ENCODE measurements around the gene LRRC51.
"Not testable (repeated sequence)": the region's sequence is repeated elsewhere in the genome, so short reads cannot be mapped to it uniquely, and the experiment has no call there.

LRRC51 gene

DNA sequence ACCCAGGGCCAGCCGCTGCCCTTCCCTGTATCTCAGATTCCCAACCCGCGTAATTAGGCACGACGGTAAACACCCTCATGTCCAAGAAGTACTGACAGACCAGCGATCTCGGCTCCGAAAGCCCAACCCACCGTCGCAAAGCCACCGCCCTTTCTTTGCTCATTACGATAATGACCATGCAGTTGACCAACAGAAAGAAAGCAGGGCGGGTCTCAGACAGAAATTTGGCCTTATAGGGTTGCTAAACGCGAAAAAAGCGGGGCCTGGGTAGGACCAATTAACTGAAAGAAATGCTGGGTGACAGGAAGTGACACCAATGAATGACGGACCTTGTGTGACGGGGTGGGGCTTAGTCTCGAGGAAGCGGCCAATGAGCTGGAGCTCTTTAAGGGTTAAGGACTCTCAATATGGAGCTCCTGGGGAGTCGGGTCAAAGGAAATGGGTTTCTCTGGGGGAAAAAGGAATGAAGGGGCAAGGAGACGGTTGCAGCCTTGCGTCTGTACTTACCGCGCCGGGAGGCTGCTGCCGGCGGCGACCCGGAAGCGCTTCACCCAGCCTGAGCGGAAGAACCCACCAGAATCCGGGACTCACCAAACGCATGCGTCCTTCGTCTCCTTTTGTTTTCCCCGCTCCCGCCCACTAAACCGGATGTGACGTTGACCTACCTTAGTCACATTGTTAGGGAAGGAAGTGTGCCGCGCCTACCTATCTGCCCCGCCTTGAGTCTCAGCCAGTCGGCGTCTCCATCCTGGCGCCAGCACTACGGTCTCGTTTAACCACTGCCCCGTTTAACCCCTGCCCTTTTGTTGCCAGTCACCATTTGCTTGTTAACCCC lies 31.7 kb downstream of the LRRC51 start, which contains the start of gene ANAPC15:
TSS of gene ANAPC15 (minus strand) at position 553 of the 835 bp plus-strand sequence. CDS start 1,419 bp downstream, outside the sequence.
- DNase-seq: peak; percentile 98

DNA sequence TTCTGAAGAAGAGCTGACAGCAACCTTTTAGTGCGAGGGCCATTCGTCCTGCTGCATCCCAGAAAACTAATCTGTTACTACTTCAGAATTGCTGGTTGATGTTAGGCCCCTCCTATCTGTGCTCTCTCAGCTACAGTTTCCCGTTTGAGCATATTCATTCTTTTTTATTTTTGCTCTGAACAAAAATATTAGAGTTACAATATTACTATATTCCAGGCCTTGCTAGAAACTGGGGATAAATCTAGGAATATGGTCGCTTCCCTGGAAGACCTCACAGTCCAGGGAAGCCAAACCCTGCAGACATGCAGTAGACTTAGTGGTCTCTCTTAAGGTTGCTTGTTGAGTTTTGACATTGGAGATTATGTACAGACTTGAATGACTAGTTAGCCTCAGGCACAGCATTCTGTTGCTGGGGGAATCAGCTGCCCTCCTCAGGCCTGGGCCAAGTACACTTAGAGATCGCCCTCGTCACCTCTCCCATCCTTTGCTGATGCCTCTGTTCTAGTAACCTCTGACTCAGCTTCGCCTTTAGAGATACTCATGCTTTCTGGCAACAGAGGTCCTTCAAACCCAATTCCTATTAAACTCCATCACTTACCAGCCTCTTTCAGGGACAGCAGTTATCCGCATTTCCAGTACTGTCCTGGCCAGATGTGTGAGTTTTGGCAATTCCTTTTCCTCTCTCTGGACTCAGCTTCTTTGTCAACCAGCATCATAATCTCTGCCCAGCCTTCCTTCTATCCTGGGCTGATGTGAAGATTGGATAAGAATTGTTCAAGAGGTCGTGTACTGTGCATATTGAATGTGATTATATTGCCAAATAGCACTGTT lies 32.5 kb downstream of the LRRC51 start:
- DNase-seq: no peak

DNA sequence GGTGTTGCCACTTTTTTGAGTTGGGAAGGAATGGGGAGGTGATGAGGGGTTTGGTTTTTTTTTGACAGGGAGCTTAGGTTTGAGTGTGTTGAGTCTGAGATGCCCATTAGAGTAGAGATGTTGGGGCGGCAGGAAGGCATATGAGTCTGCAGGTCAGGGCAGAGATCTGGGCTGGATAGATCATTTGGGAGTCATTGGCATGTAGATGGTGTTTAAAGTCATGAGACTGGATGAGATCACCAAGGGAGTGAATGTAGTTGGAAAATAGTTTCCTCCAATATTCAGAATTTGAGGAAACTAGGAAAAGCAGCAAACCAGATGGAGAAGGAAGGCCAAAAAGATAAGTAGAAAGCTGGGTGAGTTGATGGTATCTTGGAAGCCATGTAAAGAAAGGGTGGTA lies 33.9 kb downstream of the LRRC51 start:
- DNase-seq: no peak

DNA sequence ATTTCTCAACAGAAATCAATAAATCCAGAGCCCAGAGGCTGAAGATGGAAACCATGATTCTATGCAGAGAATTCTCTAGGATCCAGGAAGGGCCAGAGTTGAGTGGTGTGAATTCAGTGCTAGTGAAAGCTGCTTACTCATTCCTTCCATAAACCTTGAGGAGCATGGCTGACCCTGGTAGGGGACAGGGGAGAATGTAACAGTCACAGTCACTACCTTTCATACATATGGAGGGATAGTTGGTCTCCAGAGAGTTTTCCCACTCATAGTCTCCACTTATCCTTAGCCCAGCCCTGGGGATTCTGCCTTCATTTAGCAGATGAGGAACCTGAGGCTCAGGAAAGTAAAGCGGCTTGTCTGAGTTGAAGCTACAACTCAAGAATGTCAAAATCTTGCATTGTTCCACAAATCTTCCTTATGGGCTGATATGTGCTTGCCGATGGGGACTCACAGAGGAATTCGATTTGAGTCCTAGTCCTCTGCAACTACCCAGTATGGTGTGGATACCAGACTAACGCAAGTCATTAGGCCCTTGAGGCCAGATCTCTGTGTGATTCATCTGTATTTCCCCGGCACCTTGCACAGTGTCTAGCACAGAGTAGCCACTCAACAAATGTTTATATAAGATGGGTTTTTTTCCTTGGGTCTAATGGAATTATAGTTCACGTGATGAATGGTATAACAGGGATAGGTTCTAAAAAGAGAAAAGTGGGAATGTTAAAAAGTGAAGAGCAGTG lies 35.5 kb downstream of the LRRC51 start:
- no peak for DNase-seq

DNA sequence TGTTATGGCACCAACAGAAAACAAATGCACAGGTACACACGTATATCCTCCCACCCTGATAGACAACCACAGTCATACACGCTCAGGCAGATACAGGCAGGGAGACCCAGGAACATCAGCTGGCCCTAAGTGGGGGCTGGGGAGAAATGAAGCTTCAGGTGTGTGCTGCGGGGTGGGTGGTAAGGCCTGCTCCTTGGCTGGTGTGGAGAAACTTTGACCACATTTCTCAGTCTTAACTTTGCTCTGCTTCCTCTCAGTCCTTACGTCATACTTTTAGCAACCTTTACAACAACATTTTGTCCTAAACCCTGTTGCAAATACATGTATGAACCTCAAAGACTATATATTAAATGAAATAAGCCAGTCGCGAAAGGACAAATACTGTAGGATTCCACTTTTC lies 38.5 kb downstream of the LRRC51 start:
- no peak for DNase-seq

DNA sequence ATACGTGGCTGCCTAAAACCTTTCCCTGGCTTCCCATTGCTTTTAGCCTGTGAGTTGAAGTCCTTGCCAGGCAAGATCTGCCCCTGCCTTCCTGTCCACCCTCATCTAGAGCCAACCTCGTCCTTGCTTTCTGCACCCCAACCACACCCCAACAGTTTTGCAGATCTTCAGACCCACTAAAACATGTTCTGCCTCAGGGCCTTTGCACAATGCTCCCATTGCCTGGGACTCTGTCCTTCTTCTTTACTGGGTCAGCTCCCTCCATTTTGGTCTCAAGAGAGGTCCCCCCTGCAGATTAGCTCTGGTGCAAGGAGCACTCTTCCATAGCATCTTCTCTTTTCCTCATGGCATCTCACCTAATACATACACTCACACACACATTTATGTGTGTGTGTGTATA lies 40.3 kb downstream of the LRRC51 start:
- no peak for DNase-seq

DNA sequence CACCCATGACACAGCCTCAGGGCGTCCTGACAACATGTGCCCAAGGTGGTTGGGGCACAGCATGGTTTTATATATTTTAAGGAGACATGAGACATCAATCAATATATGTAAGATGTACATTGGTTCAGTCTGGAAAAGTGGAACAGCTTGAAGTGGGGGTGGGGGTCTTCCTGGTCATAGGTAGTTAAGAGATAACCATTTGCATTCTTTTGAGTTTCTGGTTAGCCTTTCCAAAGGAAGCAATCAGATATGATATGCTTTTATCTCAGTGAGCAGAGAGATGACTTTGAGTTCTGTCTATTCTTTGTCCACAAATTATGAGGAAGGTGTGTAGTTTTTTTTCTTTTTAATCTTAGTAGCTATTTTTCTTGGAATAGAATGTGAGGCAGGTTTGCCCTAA lies 42.0 kb downstream of the LRRC51 start:
- no peak for DNase-seq

DNA sequence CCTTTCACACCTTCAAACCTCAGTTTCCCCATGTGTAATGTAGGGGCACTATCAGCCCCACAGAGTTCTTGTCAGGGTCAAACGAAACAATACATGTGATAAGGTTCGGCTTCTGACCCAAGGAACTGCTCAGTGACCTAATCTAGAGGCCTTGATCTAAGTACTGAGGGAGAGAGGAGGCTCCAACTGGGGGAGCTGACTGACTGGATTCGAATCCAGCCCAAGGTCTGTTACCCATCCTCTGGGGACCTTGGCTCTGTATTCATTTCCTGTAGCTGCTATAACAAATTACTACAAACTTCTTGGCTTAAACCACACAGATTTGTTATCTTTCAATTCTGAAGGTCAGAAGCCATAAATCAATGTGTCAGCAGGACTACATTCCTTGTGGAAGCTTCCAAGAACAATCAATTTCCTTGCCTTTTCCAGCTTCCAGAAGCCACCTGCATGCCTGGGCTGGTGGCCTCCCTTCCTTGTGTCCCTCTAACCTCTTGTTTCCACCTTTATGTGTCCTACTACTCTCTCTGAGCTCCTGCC lies 42.5 kb downstream of the LRRC51 start:
- DNase-seq: no peak

DNA sequence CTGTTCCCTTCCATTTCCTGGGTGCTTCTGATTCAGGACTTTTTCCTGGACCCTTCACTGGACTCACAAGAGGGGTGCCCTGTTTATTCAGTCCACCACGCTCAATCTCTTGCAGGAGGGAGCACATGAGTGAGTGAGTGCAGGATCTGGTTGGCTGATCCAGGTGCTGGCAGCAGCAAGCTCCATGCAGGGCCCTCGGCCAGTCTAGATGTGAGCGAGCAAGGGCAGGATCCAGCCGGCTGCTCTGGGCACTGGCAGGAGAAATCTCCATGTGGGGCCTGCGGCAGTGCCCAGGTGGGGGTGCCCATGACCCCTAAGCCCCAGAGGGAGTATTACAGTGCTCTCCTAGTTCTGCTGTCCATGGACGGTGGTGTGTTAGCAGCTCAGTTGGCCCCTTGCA lies 43.4 kb downstream of the LRRC51 start:
- no peak for DNase-seq

DNA sequence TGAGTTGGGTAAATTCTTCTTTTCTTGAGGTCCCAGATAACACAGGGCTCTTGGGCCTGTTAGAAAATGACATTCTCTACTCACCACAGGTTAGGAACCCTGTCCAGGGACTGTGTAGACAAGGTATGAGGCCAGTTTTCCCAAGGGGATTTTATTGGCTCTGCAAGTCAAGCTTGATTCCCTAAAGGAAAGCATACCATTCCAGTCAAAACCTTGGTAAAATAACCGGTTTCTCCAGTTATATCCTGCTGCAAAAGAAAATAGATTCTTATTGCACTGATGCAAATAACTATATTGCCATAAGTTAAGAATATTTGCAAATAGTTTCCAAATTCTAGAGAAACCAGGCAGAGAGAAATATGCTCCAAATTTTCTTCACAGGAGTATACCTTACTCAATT lies 45.3 kb downstream of the LRRC51 start:
- no peak for DNase-seq

DNA sequence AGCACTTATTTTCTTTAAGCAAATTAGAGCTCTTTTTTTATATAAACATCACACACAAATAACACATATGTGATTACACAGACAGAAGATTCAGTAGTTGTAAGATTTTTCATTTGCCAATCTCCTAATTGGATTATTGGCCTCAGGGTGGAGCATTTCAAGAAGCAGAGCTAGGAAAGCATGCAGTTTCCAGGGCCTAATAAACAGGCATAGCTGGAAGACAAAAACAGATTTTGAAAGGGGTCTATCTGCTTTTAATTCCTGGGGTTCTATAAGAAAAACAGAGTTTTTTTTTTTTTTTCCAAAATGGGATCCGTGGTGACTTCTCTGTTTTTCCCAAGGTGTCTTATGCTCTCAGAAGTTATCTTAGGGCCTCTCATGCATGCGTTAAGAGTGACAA lies 47.3 kb downstream of the LRRC51 start:
- DNase-seq: no peak

DNA sequence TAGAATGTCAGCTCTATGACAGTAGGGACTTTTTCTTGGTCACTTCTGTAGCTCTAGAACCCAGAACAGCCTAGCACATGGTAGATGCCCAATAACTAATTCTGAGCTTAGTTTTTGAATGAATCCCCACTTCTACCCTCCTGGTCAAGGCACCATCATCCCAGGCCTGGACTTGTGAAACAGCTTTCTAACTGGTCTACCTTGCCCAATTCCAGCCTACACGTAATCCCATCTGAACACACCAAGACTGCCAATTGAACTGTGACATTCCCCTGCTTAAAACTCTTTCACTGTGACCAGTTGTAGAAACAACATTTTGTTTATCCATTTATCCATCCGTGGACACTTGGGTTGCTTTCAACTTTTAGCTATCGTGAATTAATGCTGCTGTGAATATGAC lies 48.7 kb downstream of the LRRC51 start:
- no peak for DNase-seq

DNA sequence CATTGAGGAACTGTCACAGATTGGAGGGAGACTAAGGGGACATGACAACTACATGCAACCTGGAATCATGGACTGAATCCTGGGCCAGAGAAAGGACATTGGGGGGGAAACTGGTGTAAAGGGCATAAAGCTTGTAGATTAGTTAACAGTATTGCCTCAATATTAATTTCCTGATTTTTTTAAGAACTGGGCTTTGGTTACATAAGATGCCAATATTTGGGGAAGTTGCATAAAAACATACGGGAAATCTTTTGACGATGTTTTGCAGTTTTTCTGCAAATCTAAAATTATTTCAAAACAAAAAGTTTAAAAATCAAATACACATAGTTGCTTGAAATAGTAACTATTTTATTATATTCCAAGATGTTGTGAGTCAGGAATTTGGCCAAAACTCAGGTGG lies 52.0 kb downstream of the LRRC51 start:
- no peak for DNase-seq

DNA sequence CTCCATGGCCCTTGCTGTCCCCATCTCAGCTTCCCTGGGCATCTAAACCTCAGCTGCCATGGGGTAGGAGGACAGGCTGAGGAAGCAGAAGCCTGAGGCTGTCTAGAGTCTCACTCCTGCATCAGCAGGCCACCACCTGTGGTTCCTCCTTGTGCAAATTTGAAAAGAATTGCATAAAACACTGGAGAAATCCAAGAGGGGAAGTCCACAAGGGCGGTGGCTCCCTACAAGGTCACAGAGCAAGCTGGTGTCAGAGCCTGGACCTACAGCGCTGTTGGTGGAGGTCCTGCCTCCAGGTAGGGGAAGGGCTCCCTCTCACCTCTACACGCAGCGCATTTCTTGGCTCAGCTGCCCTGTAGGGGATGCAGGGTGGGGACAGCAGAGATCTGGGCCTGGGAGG lies 54.8 kb downstream of the LRRC51 start, which contains the start of gene FOLR3:
TSS of gene FOLR3 (plus strand) at position 253 of the 400 bp plus-strand sequence. CDS start 228 bp downstream, outside the sequence.
- DNase-seq: not testable (repeated sequence)

DNA sequence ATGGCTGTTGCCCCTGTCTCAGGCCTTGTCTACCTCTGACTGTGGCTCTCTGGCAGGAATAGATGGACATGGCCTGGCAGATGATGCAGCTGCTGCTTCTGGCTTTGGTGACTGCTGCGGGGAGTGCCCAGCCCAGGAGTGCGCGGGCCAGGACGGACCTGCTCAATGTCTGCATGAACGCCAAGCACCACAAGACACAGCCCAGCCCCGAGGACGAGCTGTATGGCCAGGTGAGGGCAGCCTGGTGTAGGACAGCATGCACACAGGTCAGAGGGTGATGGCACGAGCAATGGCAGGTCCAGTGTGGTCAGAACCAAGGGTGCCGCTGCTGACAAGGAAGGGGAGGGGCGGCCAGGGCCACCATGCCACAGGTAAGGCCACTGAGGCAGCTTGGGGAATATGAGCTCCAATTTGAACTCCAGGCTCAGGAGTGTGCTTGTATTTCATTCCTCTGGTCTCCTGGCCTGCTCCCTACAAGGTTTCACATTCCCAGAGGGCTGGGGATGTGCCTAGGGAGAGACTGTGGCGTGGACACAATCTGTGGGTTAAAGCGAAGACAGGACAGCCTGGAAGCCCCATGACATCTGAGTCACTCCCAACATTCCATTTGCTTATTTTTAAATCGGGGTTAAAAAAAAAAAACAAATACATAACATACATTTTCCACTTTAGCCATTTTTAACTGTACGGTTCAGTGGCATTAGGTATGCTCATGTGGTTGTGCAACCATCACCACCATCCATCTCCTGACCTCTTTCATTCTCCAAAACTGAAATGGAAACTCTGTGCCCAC lies 55.4 kb downstream of the LRRC51 start:
- no peak for DNase-seq

DNA sequence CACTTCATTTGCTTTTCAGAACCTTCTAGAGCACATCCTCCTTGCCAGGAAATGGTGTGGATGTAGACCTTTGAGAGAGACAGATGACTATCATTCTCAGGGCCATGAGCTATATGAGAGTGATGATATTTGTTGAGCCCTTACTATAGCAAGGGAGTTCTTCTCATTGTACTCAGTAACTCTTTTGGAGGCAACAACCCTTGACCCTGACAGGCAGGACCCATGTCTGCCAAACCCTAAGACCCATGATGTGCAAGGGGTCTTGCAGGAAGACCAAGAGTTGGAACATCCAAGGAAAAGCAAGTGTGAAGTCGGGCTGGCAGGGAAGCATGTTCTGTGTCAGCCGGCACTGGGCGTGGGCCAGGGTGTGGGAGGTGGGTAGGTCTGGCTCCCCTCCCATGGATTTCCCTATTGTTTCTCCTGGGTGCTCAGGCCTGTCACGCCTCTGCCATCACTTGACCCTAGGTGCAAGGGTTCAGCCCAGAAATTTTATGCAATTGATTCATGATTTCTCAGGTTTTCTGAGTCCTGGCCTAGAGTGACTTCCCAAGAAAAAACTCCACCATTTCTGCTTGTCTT lies 56.1 kb downstream of the LRRC51 start:
- DNase-seq: no peak

DNA sequence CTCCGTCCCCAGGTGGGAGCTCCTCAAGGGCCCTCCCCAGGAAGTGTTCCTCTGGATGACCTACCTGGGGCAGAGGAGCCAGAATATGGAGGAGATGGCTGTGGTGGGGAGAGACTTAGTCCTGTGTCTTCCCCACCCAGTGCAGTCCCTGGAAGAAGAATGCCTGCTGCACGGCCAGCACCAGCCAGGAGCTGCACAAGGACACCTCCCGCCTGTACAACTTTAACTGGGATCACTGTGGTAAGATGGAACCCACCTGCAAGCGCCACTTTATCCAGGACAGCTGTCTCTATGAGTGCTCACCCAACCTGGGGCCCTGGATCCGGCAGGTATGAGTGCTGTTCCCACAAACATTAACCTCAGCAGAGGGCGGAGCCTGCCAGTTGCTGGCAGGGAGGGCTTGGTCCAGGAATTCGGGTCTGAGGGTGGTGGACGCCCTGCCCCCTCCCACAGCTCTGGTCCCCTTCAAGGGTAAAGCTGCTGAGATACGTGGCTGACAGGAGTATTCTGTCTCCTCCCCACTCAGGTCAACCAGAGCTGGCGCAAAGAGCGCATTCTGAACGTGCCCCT lies 58.3 kb downstream of the LRRC51 start:
- no peak for DNase-seq

DNA sequence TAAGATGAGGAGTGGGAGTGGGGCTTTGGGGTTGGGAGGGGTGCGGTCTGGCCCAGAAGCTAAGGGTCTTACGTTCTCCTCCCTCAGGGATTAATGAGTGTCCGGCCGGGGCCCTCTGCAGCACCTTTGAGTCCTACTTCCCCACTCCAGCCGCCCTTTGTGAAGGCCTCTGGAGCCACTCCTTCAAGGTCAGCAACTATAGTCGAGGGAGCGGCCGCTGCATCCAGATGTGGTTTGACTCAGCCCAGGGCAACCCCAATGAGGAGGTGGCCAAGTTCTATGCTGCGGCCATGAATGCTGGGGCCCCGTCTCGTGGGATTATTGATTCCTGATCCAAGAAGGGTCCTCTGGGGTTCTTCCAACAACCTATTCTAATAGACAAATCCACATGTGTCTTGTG lies 58.9 kb downstream of the LRRC51 start:
- DNase-seq: no peak

DNA sequence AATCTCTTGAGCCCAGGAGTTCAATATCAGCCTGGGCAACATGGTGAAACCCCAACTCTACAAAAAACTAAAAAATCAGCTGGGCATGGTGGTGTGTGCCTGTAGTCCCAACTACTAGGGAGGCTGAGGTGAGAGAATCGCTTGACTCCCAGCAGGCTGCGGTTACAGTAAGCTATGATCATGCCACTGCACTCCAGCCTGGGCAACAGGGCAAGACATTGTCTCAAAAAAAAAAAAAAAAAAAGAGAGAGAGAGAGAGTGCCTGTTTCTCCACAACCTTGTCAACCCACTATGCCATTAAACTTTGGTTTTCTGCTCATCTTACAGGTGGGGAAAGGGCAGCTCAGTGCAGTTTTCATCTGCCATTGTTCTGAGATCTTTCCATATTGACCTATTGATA lies 60.0 kb downstream of the LRRC51 start:
- no peak for DNase-seq

DNA sequence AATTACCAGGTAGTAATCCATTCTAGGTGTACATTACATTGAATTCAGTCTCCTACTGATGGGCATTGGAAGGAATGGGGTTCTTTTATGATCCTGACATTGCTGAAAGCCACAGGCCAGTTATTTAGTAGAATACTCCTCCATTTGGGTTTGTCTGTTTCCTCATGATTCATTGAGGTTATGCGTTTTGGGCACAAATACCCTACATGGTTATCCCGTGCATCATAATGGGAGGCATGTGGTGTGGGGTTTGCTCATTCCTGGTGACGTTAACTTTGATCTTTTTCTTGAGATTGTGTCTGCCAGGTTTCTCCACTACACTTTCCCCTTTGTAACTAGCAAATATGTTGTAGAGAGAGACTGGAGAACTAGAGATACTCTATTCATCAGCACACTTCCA lies 60.4 kb downstream of the LRRC51 start:
- DNase-seq: no peak

DNA sequence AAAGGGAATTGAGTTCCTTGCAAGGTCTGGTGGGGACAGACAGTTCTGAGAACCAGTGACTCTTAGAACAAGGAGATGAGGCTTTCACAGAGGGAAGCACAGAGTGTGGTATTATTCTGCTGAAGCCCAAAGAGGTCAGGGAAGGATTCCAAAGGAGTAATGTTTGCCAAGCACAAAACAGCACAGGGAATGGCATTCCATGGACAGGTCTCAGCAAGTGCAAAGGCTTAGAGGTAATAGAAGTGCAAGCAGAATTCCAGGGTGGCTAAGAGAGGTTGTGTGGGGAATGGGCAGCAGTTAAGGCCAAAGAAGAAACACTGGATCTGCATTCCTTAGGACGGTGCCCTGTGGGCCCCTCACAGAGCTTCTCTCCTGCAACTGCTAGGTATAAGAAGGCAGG lies 61.4 kb downstream of the LRRC51 start:
- not testable (repeated sequence) for DNase-seq

Measured in activated effector memory CD4-positive, alpha-beta T cell treated with Interleukin-2 at 50 U/mL for 16 hours (primary cell).